ENCODE results near the gene KCNQ1.

- no peak for TF ChIP-seq CTCF (conservative IDR thresholded peaks at IDR 0.05; ENCODE audit: low read length)
- TF ChIP-seq EZH2phosphoT487 (IDR thresholded peaks at IDR 0.05; ENCODE audit: borderline replicate concordance), result no peak
Measured at GRCh38 chr11:2595204-2595603, 150.4 kb downstream of the KCNQ1 start.

Data from Loucy (cell line).